ENCODE measurements around the gene CAMTA1. TPM values are rescaled to one million over a fixed set of nuclear protein-coding genes. Genes with fewer than 3 reads are reported as not detected.

Gene CAMTA1
- total and polyA plus RNA-seq, 2 experiments from 2014 or later, result 213 to 341 TPM

DNA sequence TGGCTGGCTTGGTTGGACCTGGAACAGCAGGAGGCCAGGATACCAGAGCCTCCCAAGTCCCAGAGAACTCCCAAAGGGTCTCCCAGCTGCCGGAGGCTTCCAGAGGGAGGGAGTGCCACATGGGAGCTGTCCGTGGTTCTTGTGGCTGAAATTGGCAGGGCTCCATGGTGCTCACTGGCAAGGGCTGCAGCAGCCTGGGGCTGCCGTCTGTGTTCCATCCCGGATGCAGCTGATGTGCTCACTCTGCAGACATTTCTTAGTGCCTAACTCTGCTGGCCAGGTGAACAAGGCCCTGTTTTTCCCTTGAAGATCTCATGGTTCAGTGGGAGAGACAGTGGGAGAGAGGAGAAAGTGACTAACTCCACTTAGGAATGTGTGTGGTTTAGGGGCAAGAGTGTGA, 261.1 kb downstream of the CAMTA1 start:
- no peaks in the 10 kb centered on the region for H3K9me3 ChIP-seq (ENCODE audit: low read depth)
- H3K4me1 ChIP-seq (ENCODE audit: low read depth), result no peaks in the 10 kb centered on the region
- H3K27ac ChIP-seq, result no peak overlapping the region
- H3K27me3 ChIP-seq, result no peaks in the 10 kb centered on the region
- TF ChIP-seq, protein P1, sequence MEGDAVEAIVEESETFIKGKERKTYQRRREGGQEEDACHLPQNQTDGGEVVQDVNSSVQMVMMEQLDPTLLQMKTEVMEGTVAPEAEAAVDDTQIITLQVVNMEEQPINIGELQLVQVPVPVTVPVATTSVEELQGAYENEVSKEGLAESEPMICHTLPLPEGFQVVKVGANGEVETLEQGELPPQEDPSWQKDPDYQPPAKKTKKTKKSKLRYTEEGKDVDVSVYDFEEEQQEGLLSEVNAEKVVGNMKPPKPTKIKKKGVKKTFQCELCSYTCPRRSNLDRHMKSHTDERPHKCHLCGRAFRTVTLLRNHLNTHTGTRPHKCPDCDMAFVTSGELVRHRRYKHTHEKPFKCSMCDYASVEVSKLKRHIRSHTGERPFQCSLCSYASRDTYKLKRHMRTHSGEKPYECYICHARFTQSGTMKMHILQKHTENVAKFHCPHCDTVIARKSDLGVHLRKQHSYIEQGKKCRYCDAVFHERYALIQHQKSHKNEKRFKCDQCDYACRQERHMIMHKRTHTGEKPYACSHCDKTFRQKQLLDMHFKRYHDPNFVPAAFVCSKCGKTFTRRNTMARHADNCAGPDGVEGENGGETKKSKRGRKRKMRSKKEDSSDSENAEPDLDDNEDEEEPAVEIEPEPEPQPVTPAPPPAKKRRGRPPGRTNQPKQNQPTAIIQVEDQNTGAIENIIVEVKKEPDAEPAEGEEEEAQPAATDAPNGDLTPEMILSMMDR (IDR thresholded peaks at IDR 0.05; ENCODE audit: low read depth, low read length), result no peak
- no peaks in the 10 kb centered on the region for H3K36me3 ChIP-seq
- no peak overlapping the region for H3K4me3 ChIP-seq
- DNase-seq (ENCODE audit: low read depth in 1 of 2, low spot score in 1 of 2), result peak; percentile 85 to 86

DNA sequence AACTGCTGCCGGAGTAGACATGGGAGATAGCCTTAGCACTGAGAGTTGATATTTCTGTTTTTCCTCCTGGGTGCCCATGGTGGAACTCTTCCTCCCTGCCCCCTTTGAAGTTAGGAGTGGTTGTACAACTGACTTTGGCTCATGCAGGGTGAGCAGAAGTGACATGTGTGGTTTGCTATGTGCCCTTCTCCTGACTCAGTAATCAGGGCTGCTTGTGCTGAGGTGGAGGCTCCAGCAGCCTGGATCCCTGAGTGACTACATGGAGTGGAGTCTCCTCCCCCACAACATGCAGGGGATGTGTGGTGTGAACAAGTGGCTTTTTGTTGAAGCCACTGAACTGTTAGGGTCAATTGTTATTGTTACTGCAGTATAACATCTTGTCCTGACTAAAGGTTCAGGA, 261.6 kb downstream of the CAMTA1 start:
- H3K36me3 ChIP-seq, result no peaks in the 10 kb centered on the region
- TF ChIP-seq, protein P1 (IDR thresholded peaks at IDR 0.05; ENCODE audit: low read depth, low read length), result no peak
- peak in 1 of 2 donors; percentile 3 for DNase-seq (ENCODE audit: low read depth in 1 of 2, low spot score in 1 of 2)

DNA sequence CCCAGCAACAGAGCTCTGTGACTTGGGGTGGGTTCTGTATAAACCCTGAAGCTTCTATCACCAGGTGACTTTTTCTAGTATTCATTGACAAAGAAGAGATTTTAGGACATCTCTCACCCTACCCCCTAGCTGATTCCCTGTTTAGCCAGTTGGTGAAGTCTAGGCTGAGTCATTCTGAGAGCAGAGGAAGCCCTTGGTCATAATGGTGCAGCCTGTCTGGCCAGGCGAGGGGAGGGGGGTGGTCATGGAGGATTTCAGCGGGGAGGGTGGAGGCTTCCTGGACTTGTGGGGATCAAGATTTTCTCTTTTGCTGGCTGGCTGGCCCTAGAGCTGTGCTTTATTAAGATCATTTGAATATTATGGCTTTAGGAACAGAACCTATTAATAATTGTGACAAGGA, 262.6 kb downstream of the CAMTA1 start:
- H3K27me3 ChIP-seq, result no peaks in the 10 kb centered on the region
- H3K36me3 ChIP-seq, result no peaks in the 10 kb centered on the region
- H3K27ac ChIP-seq, result no peak overlapping the region
- no peak overlapping the region for H3K4me3 ChIP-seq
- no peak for DNase-seq (ENCODE audit: low read depth in 1 of 2, low spot score in 1 of 2)
- no peaks in the 10 kb centered on the region for H3K9me3 ChIP-seq (ENCODE audit: low read depth)
- H3K4me1 ChIP-seq (ENCODE audit: low read depth), result no peaks in the 10 kb centered on the region
- TF ChIP-seq, protein P1 (IDR thresholded peaks at IDR 0.05; ENCODE audit: low read depth, low read length), result no peak

More for the DNA sequence above, 261.6 kb downstream of the CAMTA1 start:
- no peaks in the 10 kb centered on the region for H3K9me3 ChIP-seq (ENCODE audit: low read depth)
- H3K4me3 ChIP-seq, result no peak overlapping the region
- no peaks in the 10 kb centered on the region for H3K27me3 ChIP-seq
- H3K27ac ChIP-seq, result no peak overlapping the region
- H3K4me1 ChIP-seq (ENCODE audit: low read depth), result no peaks in the 10 kb centered on the region

DNA sequence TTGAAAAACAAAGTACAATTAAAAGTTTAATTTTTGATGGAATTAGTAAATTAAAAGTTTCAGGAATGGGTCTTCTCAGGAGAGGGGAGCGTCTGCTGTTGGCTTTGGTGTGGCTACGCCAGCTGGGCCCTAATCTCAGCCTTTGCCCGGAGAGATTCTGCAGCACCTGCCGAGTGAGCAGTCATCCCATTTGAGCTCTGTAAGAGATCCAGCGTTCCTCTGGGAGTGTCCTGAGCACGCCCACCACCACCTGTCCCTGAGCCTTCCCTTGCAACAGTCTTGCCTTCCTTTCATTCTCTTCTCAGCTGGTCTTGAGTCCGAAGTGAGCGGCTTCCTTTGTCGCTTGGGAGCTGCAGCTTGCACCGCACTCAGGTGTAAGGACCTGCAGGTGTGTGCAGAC, 263.1 kb downstream of the CAMTA1 start:
- DNase-seq (ENCODE audit: low read depth in 1 of 2, low spot score in 1 of 2), result no peak
- Histone ChIP-seq H3K9me3 (ENCODE audit: low read depth) (no peaks in the 10 kb centered on the region), H3K4me3 (no peak overlapping the region), H3K4me1 (ENCODE audit: low read depth) (no peaks in the 10 kb centered on the region), H3K27ac (no peak overlapping the region), H3K36me3 (no peaks in the 10 kb centered on the region), H3K27me3 (no peaks in the 10 kb centered on the region)
- TF ChIP-seq, protein P1 (IDR thresholded peaks at IDR 0.05; ENCODE audit: low read depth, low read length), result no peak

DNA sequence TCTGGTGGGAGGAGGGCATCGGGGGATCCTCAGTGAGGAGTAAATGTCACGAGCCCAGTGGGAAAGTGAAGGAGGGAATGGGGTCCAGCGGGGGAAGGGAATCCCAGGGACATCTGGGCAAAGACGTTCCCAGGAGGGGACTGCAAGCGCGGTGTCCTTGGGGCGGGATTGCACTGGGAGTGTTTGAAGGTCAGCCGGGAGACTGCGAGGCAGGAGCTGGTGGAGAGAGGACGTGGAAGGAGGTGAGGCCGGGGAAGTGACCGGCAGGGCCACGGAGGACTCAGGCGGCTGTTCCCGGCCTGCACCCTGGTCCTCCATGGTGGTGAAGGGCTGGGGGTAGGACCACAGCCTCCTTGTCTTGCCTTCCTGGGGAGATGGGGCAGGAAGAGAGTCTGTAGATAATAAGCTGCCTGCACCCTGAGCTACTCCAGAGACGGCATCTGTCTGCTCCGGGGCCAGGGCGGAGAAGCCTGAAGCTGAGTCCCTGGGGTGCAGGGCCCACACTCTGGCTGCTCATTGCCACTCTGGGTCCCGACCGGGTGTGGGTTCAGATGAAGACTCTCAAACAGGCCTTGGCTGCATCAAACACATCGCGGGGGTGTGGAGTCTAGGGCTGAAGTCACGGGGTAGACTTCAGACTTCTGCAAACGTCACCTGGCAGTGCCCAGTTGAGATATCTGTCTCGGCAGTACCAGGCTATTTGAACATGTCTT, 264.8 kb downstream of the CAMTA1 start:
- Histone ChIP-seq H3K36me3 (no peaks in the 10 kb centered on the region), H3K4me3 (no peak overlapping the region), H3K27me3 (no peaks in the 10 kb centered on the region), H3K9me3 (ENCODE audit: low read depth) (no peaks in the 10 kb centered on the region), H3K27ac (no peak overlapping the region), H3K4me1 (ENCODE audit: low read depth) (no peaks in the 10 kb centered on the region)
- DNase-seq (ENCODE audit: low read depth in 1 of 2, low spot score in 1 of 2), result no peak
- TF ChIP-seq, protein P1 (IDR thresholded peaks at IDR 0.05; ENCODE audit: low read depth, low read length), result no peak

All from cardiac muscle cell (in vitro differentiated cells and primary cell).